MM.1S (cell line): ENCODE results near the gene SPHK1.

Experiments
- DNase-seq: peaks from one replicate; pipeline ENCODE4 v3.0.0-alpha.2; 2015
- H2AFZ ChIP-seq: fragments of 300-600 bp; sonication (generic); 2 replicates; pipeline ENCODE4 v1.6.0; 2016; ENCODE audit warnings: antibody characterized with exemption, low read length
- H3F3A ChIP-seq: fragments of 300-600 bp; sonication (generic); 2 replicates; pipeline ENCODE4 v1.6.1; 2016; ENCODE audit warnings: mild to moderate bottlenecking, antibody characterized with exemption, low read length, moderate library complexity, mixed read lengths; ENCODE audit not compliant: insufficient read depth
- H3K27ac ChIP-seq: fragments of 300-600 bp; sonication (generic); 2 replicates; pipeline ENCODE4 v1.5.1; 2016; ENCODE audit warnings: mild to moderate bottlenecking, low read length
- H3K27me3 ChIP-seq: fragments of 300-600 bp; sonication (generic); replicated peaks from 2 replicates; pipeline ENCODE4 v1.6.0; 2016; ENCODE audit warnings: low read length; ENCODE audit not compliant: insufficient read depth
- H3K36me3 ChIP-seq: fragments of 300-600 bp; sonication (generic); replicated peaks from 2 replicates; pipeline ENCODE4 v1.6.1; 2016; ENCODE audit warnings: mild to moderate bottlenecking, low read length, mixed read lengths; ENCODE audit not compliant: insufficient read depth
- H3K4me1 ChIP-seq: fragments of 300-600 bp; sonication (generic); 2 replicates; pipeline ENCODE4 v1.6.1; 2016; ENCODE audit warnings: low read length, mixed read lengths
- H3K4me2 ChIP-seq: fragments of 300-600 bp; sonication (generic); 2 replicates; pipeline ENCODE4 v1.6.0; 2016; ENCODE audit warnings: low read depth, low read length
- H3K4me3 ChIP-seq: fragments of 300-600 bp; sonication (generic); 2 replicates; pipeline ENCODE4 v1.5.1; 2016; ENCODE audit warnings: low read length, mixed read lengths
- H3K79me2 ChIP-seq: fragments of 300-600 bp; sonication (generic); 2 replicates; pipeline ENCODE4 v1.6.1; 2016; ENCODE audit warnings: mixed run types, low read length, mixed read lengths
- H3K9ac ChIP-seq: fragments of 300-600 bp; sonication (generic); 2 replicates; pipeline ENCODE4 v1.6.1; 2016; ENCODE audit warnings: low read length, mixed read lengths
- H3K9me2 ChIP-seq: fragments of 300-600 bp; sonication (generic); replicated peaks from 2 replicates; pipeline ENCODE4 v1.6.1; 2016; ENCODE audit warnings: mild to moderate bottlenecking, low read length, mixed read lengths; ENCODE audit not compliant: insufficient read depth
- H3K9me3 ChIP-seq: fragments of 300-600 bp; sonication (generic); replicated peaks from 2 replicates; pipeline ENCODE4 v1.6.1; 2016; ENCODE audit warnings: mild to moderate bottlenecking, low read length, mixed read lengths; ENCODE audit not compliant: insufficient read depth
- H4K20me1 ChIP-seq: fragments of 300-600 bp; sonication (generic); 2 replicates; pipeline ENCODE4 v1.6.1; 2016; ENCODE audit warnings: mild to moderate bottlenecking, low read length, moderate library complexity, mixed read lengths; ENCODE audit not compliant: insufficient read depth
- EZH2 ChIP-seq: fragments of 300-600 bp; sonication (generic); optimal IDR thresholded peaks from 2 replicates; pipeline ENCODE3; 2017; ENCODE audit warnings: low read depth, mild to moderate bottlenecking, antibody characterized with exemption, low read length, mixed read lengths
- EZH2phosphoT487 ChIP-seq: fragments of 300-600 bp; sonication (generic); IDR thresholded peaks from 2 replicates; pipeline ENCODE4 v1.6.1; 2018; ENCODE audit warnings: antibody characterized with exemption, low read length
- TF ChIP-seq, protein P1 (sequence below): fragments of 300-600 bp; sonication (generic); IDR thresholded peaks from 2 replicates; pipeline ENCODE4 v1.5.1; 2016; ENCODE audit warnings: antibody characterized with exemption, low read length, mixed read lengths

SPHK1 gene

DNA sequence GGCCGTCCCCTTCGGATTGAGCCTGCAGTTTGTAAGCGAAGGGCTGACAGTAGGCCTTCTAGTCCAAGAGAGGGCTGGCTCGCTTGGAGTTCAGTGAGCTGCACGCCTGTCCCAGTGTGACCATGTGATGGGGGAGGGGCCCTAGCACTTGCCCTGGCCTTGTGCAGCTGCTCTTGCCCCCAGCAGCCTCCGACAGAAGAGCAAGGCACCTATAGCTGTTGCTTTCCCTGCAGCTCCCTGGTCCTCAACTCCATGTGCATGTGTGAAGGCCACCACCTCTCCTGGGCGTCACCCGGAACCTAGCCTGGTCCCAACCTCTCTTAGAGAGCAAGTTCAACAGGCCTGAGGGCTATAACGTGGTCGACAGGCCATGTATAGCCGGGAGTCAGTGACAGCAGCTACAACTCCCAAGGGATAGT is 5.6 kb downstream of the SPHK1 start:
- DNase-seq = no peak
- H4K20me1 ChIP-seq = no peaks in the 10 kb centered on the region
- H3K79me2 ChIP-seq = no peaks in the 10 kb centered on the region
- H3K27me3 ChIP-seq = peaks cover 5% of the 10 kb centered on the region; the same call in 1 of the 2 replicates
- TF ChIP-seq EZH2 = no peak
- TF ChIP-seq, protein P1, sequence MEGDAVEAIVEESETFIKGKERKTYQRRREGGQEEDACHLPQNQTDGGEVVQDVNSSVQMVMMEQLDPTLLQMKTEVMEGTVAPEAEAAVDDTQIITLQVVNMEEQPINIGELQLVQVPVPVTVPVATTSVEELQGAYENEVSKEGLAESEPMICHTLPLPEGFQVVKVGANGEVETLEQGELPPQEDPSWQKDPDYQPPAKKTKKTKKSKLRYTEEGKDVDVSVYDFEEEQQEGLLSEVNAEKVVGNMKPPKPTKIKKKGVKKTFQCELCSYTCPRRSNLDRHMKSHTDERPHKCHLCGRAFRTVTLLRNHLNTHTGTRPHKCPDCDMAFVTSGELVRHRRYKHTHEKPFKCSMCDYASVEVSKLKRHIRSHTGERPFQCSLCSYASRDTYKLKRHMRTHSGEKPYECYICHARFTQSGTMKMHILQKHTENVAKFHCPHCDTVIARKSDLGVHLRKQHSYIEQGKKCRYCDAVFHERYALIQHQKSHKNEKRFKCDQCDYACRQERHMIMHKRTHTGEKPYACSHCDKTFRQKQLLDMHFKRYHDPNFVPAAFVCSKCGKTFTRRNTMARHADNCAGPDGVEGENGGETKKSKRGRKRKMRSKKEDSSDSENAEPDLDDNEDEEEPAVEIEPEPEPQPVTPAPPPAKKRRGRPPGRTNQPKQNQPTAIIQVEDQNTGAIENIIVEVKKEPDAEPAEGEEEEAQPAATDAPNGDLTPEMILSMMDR = no peak
- no peak for TF ChIP-seq EZH2phosphoT487
- no peak overlapping the region for H3K9ac ChIP-seq
- H3K4me3 ChIP-seq = no peak overlapping the region
- H3K27ac ChIP-seq = no peak overlapping the region
- H3K4me2 ChIP-seq = no peak overlapping the region
- H3K9me2 ChIP-seq = no peaks in the 10 kb centered on the region
- H3F3A ChIP-seq = 0 out of 2 replicates have a peak, but pooled peaks cover 4% of the 10 kb centered on the region
- no peaks in the 10 kb centered on the region for H3K36me3 ChIP-seq
- peaks cover 5% of the 10 kb centered on the region; the same call in 1 of the 2 replicates for H3K4me1 ChIP-seq
- H2AFZ ChIP-seq = no peak overlapping the region
- H3K9me3 ChIP-seq = no peaks in the 10 kb centered on the region

- Histone ChIP-seq H3K9ac (no peak overlapping the region), H3K79me2 (no peaks in the 10 kb centered on the region), H3K27ac (no peak overlapping the region), H4K20me1 (no peaks in the 10 kb centered on the region), H3K9me3 (no peaks in the 10 kb centered on the region), H3K4me1 (no peaks in the 10 kb centered on the region), H3K4me2 (no peak overlapping the region), H3K4me3 (no peak overlapping the region), H3K9me2 (no peaks in the 10 kb centered on the region), H3K27me3 (no peaks in the 10 kb centered on the region), H3K36me3 (no peaks in the 10 kb centered on the region; the same call in 1 of the 2 replicates), H2AFZ (no peak overlapping the region), H3F3A (0 out of 2 replicates have a peak, but pooled peaks cover 4% of the 10 kb centered on the region)
- no peak for DNase-seq
- TF ChIP-seq EZH2phosphoT487 = no peak
- no peak for TF ChIP-seq EZH2
- TF ChIP-seq, protein P1 = no peak
Observed at GRCh38 chr17:76391200-76391715, 6.8 kb downstream of the SPHK1 start.

GRCh38 chr17:76394166-76394565 is 9.8 kb downstream of the SPHK1 start:
- no peak overlapping the region for H3K4me2 ChIP-seq

More at GRCh38 chr17:76394166-76394565, 9.8 kb downstream of the SPHK1 start:
- H3K27me3 ChIP-seq = no peaks in the 10 kb centered on the region
- no peak overlapping the region for H2AFZ ChIP-seq
- no peaks in the 10 kb centered on the region for H3K79me2 ChIP-seq
- no peak for DNase-seq
- H3K9me2 ChIP-seq = no peaks in the 10 kb centered on the region
- H3K4me1 ChIP-seq = no peaks in the 10 kb centered on the region
- H3K36me3 ChIP-seq = no peaks in the 10 kb centered on the region; the same call in 1 of the 2 replicates
- no peaks in the 10 kb centered on the region for H4K20me1 ChIP-seq
- H3F3A ChIP-seq = no peaks in the 10 kb centered on the region
- TF ChIP-seq, protein P1 = no peak
- no peaks in the 10 kb centered on the region for H3K9me3 ChIP-seq
- H3K9ac ChIP-seq = no peak overlapping the region
- no peak overlapping the region for H3K27ac ChIP-seq
- no peak overlapping the region for H3K4me3 ChIP-seq
